ENCODE measurements around the gene ZNF93.
A peak's percentile ranks its signal among the peaks of the same experiment; 100 is the strongest.
"Not testable (repeated sequence)": the region's sequence is repeated elsewhere in the genome, so short reads cannot be mapped to it uniquely, and the experiment has no call there.

The ZNF93 gene

GRCh38 chr19:19900729-19901444 is at the start of gene ZNF93:
TSS of gene ZNF93 (plus strand) at chr19:19900946. CDS start at chr19:19901089, 143 bp downstream.
- H3K4me1 Mint-ChIP-seq, result peaks cover 32% of the 10 kb centered on the region
- peak within 1 kb of the TSS; percentile 86 for H3K27ac Mint-ChIP-seq
- H3K36me3 Mint-ChIP-seq, result peaks cover 10% of the 10 kb centered on the region
- peak within 1 kb of the TSS; percentile 98 for H3K4me3 Mint-ChIP-seq
- H3K9me3 Mint-ChIP-seq, result peaks cover 10% of the 10 kb centered on the region
- no peaks in the 10 kb centered on the region for H3K27me3 Mint-ChIP-seq

DNA sequence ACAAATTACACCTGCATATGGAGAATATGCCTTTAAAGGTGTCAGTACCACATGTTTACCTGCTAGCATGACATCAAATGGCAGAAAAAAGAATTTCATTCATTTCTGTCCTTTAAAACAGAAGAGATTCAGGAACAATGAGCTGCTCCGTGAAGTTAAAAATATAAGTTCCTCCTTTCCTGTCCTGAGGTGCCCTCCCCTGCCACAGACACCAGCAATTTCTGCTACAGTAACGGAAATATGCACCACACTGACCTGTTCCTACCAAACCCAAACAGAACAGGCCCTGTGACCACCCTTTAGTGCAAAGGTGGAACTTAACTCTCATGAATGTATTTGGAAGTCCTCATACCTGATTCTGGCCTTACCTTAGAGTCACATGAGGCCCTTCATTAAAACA is 49.0 kb upstream of the ZNF93 start:
- not testable (repeated sequence) for H3K27me3 Mint-ChIP-seq, H3K4me1 Mint-ChIP-seq, H3K36me3 Mint-ChIP-seq, H3K27ac Mint-ChIP-seq, H3K4me3 Mint-ChIP-seq, H3K9me3 Mint-ChIP-seq

DNA sequence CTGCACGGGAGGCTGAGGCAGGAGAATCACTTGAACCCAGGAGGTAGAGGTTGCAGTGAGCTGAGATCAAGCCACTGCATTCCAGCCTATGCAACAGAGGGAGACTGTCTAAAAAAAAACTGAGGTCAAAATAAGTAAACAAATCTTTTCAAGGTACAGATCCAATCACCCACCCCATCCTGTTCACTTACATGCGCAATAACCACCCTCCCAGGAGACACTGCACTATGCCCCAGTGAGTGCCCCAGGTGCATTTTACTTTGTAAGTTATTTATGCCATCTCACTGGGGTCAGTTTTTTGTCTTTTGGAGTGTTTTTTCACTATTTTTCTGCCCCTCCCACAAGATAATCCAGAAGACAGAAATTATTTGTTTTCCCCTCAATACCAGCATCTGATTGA is 42.0 kb upstream of the ZNF93 start:
- Mint-ChIP-seq H3K9me3 (no peaks in the 10 kb centered on the region), H3K36me3 (peaks cover 3% of the 10 kb centered on the region)

GRCh38 chr19:19860756-19861390 is 39.9 kb upstream of the ZNF93 start:
- H3K27ac Mint-ChIP-seq, result peak overlapping the region; percentile 55
- no peaks in the 10 kb centered on the region for H3K27me3 Mint-ChIP-seq
- peak overlapping the region; percentile 61 for H3K4me3 Mint-ChIP-seq
- H3K4me1 Mint-ChIP-seq, result peaks cover 11% of the 10 kb centered on the region
- H3K9me3 Mint-ChIP-seq, result no peaks in the 10 kb centered on the region
- H3K36me3 Mint-ChIP-seq, result peaks cover 2% of the 10 kb centered on the region

More for the DNA sequence above, 42.0 kb upstream of the ZNF93 start:
- Mint-ChIP-seq H3K27me3 (no peaks in the 10 kb centered on the region), H3K27ac (no peak overlapping the region), H3K4me3 (no peak overlapping the region), H3K4me1 (peaks cover 11% of the 10 kb centered on the region)

DNA sequence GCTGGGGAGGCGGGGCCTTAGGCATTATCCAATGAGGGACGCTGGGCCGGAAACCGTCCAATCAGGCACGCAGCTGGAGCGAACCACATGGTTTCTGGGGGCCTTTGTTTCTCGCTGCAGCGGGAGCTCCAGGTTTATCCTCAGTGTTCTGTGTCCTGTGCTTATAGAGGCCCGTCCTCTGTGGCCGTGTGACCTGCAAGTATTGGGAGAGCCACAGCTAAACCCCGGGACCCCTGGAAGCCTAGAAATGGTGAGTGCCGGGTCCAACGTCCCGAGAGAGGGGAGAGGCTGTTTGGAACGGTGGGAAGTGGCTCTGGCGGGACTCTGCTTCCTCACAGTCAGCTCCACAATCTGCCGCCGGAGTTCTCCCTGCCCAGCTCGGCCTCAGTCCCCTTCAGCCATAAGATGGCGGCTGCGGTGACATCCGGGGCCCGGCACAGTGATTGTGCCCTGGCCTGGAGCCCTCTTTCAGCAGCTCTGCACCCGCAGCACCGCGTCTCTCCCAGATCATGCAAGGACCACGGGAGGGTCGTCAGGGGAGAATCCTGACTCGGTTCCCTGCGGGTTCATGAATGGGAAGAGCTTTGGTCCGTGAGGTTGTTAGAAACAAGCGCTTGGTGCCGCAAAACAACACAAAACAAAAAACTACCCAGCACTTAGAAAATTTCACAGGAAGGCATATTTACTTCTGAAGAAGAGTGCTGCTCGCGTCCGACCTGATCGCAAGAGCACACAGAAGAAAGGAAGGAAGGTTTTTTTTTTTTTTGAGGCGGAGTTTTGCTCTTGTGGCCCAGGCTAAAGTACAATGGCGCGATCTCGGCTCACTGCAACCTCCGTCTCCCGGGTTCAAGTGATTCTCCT is 34.8 kb upstream of the ZNF93 start, which contains the start of gene ZNF253:
ZNF253 (plus strand) TSS at position 133 of the 861 bp plus-strand sequence; CDS start at position 248, 115 bp downstream.
- Mint-ChIP-seq H3K27me3 (no peaks in the 10 kb centered on the region), H3K4me1 (peaks cover 42% of the 10 kb centered on the region), H3K36me3 (peaks cover 2% of the 10 kb centered on the region), H3K27ac (peak within 1 kb of the TSS; percentile 98), H3K9me3 (no peaks in the 10 kb centered on the region), H3K4me3 (peak within 1 kb of the TSS; percentile 100)

DNA sequence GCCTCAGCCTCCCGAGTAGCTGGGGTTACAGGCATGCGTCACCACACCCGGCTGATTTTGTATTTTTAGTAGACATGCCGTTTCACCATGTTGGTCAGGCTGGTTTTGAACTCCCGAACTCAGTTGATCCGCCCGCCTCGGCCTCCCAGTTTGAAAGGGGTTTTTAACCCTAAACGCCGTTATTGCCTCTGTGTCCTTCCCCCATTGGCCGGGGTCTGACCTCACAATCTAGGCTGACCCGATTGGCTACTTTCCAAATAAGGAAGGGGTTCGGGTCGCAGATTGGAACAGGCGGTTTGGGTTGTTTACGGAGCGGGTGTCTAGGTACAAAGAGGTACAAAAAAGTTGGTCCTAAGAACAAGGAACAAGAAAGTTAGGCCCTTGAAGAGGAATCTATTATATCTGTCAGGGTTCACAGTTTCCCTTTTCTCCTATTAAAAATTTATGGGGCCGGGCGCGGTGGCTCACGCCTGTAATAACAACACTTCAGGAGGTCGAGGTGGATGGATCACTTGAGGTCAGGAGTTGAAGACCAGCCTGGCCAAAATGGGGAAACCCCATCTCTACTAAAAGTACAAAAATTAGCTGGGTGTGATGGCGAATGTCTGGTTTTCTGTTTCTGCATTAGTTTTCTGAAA is 34.0 kb upstream of the ZNF93 start:
- H3K27ac Mint-ChIP-seq, result peak overlapping the region; percentile 98
- no peaks in the 10 kb centered on the region for H3K27me3 Mint-ChIP-seq
- H3K4me3 Mint-ChIP-seq, result peak overlapping the region; percentile 100
- peaks cover 2% of the 10 kb centered on the region for H3K36me3 Mint-ChIP-seq
- H3K4me1 Mint-ChIP-seq, result peaks cover 46% of the 10 kb centered on the region
- H3K9me3 Mint-ChIP-seq, result no peaks in the 10 kb centered on the region

DNA sequence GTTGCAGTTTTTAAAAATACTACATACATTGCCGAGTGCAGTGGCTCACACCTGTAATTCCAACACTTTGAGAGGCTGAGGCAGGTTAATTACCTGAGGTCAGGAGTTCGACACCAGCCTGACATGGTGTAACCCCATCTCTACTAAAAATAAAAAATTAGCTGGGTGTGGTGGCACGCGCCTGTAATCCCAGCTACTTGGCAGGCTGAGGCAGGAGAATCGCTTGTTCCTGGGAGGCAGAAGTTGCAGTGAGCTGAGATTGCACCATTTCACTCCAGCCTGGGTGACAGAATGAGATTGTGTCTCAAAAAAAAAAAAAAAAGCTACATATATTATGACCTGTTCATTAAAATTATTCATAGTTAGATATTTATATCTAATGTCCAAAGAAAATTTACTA is 30.7 kb upstream of the ZNF93 start:
- H3K27me3 Mint-ChIP-seq, H3K9me3 Mint-ChIP-seq, H3K4me3 Mint-ChIP-seq, H3K27ac Mint-ChIP-seq: not testable (repeated sequence)
- Mint-ChIP-seq H3K36me3 (peaks cover 11% of the 10 kb centered on the region), H3K4me1 (peaks cover 62% of the 10 kb centered on the region)

- peaks cover 69% of the 10 kb centered on the region for H3K4me1 Mint-ChIP-seq
These were observed 28.8 kb upstream of the ZNF93 start for GRCh38 chr19:19871932-19872331.

DNA sequence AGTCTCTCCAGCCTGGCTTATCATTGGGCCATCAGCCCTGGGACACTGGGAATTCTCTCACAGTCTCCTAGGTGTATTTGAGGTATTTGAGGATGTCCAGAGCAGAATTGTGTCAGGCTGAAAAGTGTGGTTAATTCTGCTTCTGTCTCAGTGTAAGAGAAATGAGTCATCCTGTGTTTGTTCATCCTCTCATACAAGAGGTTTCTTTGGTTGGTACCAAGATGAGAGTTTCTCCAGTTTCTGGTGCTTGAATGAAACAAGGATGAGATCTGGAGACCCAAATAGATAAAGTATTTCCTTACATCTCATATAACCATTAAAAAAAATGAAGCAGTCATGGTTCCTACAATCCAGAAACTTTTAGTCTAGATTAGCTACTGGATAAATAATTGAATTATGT is 27.4 kb upstream of the ZNF93 start:
- Mint-ChIP-seq H3K4me3 (no peak overlapping the region), H3K36me3 (peaks cover 28% of the 10 kb centered on the region), H3K27ac (no peak overlapping the region), H3K9me3 (peaks cover 5% of the 10 kb centered on the region), H3K4me1 (peaks cover 58% of the 10 kb centered on the region), H3K27me3 (no peaks in the 10 kb centered on the region)

More at GRCh38 chr19:19871932-19872331, 28.8 kb upstream of the ZNF93 start:
- no peaks in the 10 kb centered on the region for H3K27me3 Mint-ChIP-seq
- H3K9me3 Mint-ChIP-seq, result no peaks in the 10 kb centered on the region
- peak overlapping the region; percentile 21 for H3K27ac Mint-ChIP-seq
- peaks cover 21% of the 10 kb centered on the region for H3K36me3 Mint-ChIP-seq
- no peak overlapping the region for H3K4me3 Mint-ChIP-seq

DNA sequence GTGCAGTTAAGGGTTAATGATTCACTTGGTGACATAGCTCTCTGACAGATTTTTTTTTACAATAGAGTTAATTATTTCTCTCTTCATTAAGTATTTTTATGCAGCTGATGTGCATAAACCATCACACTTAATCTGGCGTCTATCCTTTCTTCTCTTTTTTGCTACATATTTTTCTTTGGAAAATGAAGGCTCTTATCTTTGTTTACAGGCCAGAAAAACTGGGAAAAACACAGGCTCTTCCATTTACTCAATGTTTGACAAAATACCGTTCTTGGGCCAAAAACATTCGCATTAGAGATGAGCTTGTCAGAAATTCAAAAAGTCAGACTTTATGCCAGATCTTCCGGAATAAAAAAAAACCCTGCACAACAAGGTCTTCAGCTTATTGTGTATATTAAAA is 23.0 kb upstream of the ZNF93 start:
- peaks cover 5% of the 10 kb centered on the region for H3K9me3 Mint-ChIP-seq

GRCh38 chr19:19884583-19884982 is 16.2 kb upstream of the ZNF93 start:
- peaks cover 10% of the 10 kb centered on the region for H3K9me3 Mint-ChIP-seq

More for the DNA sequence above, 23.0 kb upstream of the ZNF93 start:
- H3K4me1 Mint-ChIP-seq, result peaks cover 27% of the 10 kb centered on the region
- peaks cover 38% of the 10 kb centered on the region for H3K36me3 Mint-ChIP-seq
- no peak overlapping the region for H3K4me3 Mint-ChIP-seq
- H3K27me3 Mint-ChIP-seq, result no peaks in the 10 kb centered on the region
- H3K27ac Mint-ChIP-seq, result peak overlapping the region; percentile 8

DNA sequence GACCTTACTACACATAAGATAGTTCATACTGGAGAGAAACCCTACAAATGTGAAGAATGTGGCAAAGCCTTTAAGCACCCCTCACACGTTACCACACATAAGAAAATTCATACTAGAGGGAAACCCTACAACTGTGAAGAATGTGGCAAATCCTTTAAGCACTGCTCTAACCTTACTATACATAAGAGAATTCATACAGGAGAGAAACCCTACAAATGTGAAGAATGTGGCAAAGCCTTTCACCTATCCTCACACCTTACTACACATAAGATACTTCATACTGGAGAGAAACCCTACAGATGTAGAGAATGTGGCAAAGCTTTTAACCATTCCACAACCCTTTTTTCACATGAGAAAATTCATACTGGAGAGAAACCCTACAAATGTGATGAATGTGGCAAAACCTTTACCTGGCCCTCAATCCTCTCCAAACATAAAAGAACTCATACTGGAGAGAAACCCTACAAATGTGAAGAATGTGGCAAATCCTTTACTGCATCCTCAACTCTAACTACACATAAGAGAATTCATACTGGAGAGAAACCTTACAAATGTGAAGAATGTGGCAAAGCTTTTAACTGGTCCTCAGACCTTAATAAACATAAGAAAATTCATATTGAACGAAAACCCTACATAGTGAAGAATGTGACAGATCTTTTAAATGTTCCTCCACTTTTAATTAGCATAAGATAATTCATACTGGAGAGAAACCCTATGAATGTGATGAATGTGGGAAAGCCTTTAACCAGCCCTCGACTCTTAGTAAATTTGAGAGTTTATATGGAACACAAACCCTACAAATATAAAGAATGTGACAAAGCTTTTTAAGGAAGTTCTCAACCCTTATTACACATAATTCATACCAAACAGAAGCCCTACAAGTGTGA is 8.4 kb upstream of the ZNF93 start:
- not testable (repeated sequence) for H3K27me3 Mint-ChIP-seq, H3K4me1 Mint-ChIP-seq, H3K27ac Mint-ChIP-seq, H3K4me3 Mint-ChIP-seq
- Mint-ChIP-seq H3K36me3 (peaks cover 40% of the 10 kb centered on the region), H3K9me3 (peaks cover 14% of the 10 kb centered on the region)

More at GRCh38 chr19:19884583-19884982, 16.2 kb upstream of the ZNF93 start:
- no peak overlapping the region for H3K4me3 Mint-ChIP-seq
- no peaks in the 10 kb centered on the region for H3K27me3 Mint-ChIP-seq
- H3K27ac Mint-ChIP-seq, result no peak overlapping the region
- H3K4me1 Mint-ChIP-seq, result no peaks in the 10 kb centered on the region
- H3K36me3 Mint-ChIP-seq, result peaks cover 46% of the 10 kb centered on the region

DNA sequence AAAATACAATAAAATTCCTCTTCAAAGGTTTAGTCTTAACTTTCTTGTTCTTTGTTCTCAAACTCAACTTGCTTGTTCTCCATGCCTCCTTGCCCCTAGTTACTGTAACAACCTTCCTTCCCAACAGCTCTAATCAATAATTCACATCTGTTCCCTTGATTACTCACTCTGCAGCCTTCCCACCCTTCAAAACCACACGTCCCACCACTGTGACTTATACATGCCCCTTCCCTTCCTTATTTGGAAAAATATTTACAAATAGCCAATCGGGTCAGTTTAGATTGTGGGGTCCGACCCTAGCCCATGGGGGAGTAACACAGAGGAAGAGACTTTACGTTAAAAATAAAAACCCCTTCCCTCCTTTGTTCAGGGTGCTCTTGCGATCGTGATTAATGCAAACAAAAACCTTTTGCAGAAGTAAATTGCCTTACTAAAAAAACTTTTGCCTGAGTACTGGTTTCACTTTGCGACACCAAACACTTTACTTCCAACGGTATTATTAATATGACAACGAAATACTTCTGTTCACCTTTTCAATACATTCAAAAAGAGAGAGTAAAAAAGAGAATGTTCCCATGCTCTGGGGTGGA is 512 bp upstream of the ZNF93 start:
- H3K36me3 Mint-ChIP-seq, result peaks cover 10% of the 10 kb centered on the region
- H3K9me3 Mint-ChIP-seq, result peaks cover 10% of the 10 kb centered on the region
- peaks cover 28% of the 10 kb centered on the region for H3K4me1 Mint-ChIP-seq
- no peaks in the 10 kb centered on the region for H3K27me3 Mint-ChIP-seq
- H3K4me3 Mint-ChIP-seq, result peak overlapping the region; percentile 98
- peak overlapping the region; percentile 86 for H3K27ac Mint-ChIP-seq

DNA sequence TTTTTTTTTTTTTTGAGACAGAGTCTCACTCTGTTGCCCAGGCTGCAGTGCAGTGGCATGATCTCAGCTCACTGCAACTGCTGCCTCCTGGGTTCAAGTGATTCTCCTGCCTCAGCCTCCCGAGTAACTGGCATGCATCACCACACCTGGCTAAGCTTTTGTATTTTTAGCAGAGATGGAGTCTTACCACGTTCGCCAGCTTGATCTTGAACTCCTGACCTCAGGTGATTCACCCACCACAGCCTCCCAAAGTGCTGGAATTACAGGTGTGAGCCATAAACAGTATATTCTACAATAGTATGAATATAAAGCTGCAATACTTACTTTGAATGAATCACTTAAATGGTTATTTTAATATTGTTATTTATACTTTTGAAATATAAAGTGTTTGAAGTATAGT is 6.8 kb downstream of the ZNF93 start:
- Mint-ChIP-seq H3K36me3 (peaks cover 11% of the 10 kb centered on the region), H3K4me1 (peaks cover 34% of the 10 kb centered on the region)
- H3K9me3 Mint-ChIP-seq, H3K27ac Mint-ChIP-seq, H3K4me3 Mint-ChIP-seq, H3K27me3 Mint-ChIP-seq: not testable (repeated sequence)
